ENCODE results near the gene PNO1. TPM values are rescaled to one million over a fixed set of nuclear protein-coding genes. Genes with fewer than 3 reads are reported as not detected.

Gene PNO1
- total and polyA plus RNA-seq, 2 experiments from 2014 or later = 34.6 to 43.7 TPM

- 0 out of 2 replicates have a peak, but pooled peaks cover 3% of the 10 kb centered on the region for H3F3A ChIP-seq (replicated peaks; ENCODE audit: low read depth)
Measured at GRCh38 chr2:68188831-68189230, 31.1 kb downstream of the PNO1 start.

DNA sequence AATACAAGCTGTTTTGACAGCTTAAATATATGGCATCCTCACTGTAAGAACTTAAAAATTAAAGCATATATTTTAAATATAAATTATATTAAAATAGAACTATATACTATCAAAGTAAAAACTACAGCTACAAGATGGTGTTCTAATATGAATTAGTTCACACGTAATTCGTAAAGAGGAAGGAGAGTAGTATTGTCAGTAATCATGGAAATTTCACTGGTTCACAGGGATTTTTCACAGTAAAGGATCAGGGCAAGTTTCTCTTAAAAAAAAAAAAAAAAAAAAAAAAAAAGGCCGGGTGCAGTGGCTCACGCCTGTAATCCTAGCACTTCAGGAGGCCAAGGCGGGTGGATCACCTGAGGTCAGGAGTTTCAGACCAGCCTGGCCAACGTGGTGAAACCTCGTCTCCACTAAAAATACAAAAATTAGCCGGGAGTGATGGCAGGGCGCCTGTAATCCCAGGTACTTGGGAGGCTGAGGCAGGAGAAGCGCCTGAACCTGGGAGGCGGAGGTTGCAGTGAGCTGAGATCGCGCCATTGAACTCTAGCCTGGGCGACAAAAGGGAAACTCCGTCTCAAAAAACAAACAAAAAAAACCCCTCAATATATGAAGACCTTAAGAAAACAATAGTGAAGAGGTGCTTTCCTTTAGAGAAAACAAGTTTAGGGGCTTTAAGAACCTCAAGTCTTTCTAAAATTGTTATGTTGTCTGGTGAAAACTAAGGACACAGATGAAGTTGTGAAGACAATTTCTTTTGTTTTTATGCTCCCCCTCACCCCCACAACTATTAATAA is 32.5 kb downstream of the PNO1 start:
- ATAC-seq = no peak
- Histone ChIP-seq H3K36me3 (ENCODE audit: insufficient read depth) (no peaks in the 10 kb centered on the region), H3K4me1 (ENCODE audit: insufficient read depth) (no peaks in the 10 kb centered on the region), H2AFZ (no peak overlapping the region), H3K79me2 (replicated peaks; ENCODE audit: insufficient read depth) (peaks cover 82% of the 10 kb centered on the region), H3K9me2 (ENCODE audit: insufficient read depth) (no peaks in the 10 kb centered on the region), H3K27me3 (ENCODE audit: insufficient read depth) (no peaks in the 10 kb centered on the region), H3K4me3 (no peak overlapping the region), H3K27ac (ENCODE audit: low read depth) (no peak overlapping the region), H4K20me1 (replicated peaks; ENCODE audit: insufficient read depth) (peaks cover 19% of the 10 kb centered on the region; the same call in 1 of the 2 replicates), H3F3A (replicated peaks; ENCODE audit: low read depth) (0 out of 2 replicates have a peak, but pooled peaks cover 3% of the 10 kb centered on the region), H3K4me2 (no peak overlapping the region)
- no peak for DNase-seq (ENCODE audit: low spot score)
- Mint-ChIP-seq H3K9me3 (no peaks in the 10 kb centered on the region), H3K36me3 (ENCODE audit: low read depth) (peaks cover 4% of the 10 kb centered on the region; the same call in 2 of the 3 replicates), H3K4me1 (peaks cover 11% of the 10 kb centered on the region), H3K27ac (no peak overlapping the region), H3K4me3 (no peak overlapping the region), H3K27me3 (ENCODE audit: insufficient read depth, low read depth, poor library complexity) (no peaks in the 10 kb centered on the region)
- no peak for TF ChIP-seq ZNF331 (CRISPR knock-in tag; IDR thresholded peaks at IDR 0.05; ENCODE audit: low read depth)
- TF ChIP-seq, protein P1, sequence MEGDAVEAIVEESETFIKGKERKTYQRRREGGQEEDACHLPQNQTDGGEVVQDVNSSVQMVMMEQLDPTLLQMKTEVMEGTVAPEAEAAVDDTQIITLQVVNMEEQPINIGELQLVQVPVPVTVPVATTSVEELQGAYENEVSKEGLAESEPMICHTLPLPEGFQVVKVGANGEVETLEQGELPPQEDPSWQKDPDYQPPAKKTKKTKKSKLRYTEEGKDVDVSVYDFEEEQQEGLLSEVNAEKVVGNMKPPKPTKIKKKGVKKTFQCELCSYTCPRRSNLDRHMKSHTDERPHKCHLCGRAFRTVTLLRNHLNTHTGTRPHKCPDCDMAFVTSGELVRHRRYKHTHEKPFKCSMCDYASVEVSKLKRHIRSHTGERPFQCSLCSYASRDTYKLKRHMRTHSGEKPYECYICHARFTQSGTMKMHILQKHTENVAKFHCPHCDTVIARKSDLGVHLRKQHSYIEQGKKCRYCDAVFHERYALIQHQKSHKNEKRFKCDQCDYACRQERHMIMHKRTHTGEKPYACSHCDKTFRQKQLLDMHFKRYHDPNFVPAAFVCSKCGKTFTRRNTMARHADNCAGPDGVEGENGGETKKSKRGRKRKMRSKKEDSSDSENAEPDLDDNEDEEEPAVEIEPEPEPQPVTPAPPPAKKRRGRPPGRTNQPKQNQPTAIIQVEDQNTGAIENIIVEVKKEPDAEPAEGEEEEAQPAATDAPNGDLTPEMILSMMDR (conservative IDR thresholded peaks at IDR 0.05; ENCODE audit: low read depth in 2 of 2) = no peak
- no peak for TF ChIP-seq ZNF114 (CRISPR knock-in tag; IDR thresholded peaks at IDR 0.05)
- TF ChIP-seq NANOG (IDR thresholded peaks at IDR 0.05; ENCODE audit: borderline replicate concordance) = no peak
- TF ChIP-seq JUNB (IDR thresholded peaks at IDR 0.05; ENCODE audit: unreplicated experiment) = no peak
- TF ChIP-seq STAT1 (IDR thresholded peaks at IDR 0.05; ENCODE audit: unreplicated experiment) = no peak
- no peak for TF ChIP-seq EZH2 (IDR thresholded peaks at IDR 0.05; ENCODE audit: low read depth, unreplicated experiment)
- TF ChIP-seq, protein P2, sequence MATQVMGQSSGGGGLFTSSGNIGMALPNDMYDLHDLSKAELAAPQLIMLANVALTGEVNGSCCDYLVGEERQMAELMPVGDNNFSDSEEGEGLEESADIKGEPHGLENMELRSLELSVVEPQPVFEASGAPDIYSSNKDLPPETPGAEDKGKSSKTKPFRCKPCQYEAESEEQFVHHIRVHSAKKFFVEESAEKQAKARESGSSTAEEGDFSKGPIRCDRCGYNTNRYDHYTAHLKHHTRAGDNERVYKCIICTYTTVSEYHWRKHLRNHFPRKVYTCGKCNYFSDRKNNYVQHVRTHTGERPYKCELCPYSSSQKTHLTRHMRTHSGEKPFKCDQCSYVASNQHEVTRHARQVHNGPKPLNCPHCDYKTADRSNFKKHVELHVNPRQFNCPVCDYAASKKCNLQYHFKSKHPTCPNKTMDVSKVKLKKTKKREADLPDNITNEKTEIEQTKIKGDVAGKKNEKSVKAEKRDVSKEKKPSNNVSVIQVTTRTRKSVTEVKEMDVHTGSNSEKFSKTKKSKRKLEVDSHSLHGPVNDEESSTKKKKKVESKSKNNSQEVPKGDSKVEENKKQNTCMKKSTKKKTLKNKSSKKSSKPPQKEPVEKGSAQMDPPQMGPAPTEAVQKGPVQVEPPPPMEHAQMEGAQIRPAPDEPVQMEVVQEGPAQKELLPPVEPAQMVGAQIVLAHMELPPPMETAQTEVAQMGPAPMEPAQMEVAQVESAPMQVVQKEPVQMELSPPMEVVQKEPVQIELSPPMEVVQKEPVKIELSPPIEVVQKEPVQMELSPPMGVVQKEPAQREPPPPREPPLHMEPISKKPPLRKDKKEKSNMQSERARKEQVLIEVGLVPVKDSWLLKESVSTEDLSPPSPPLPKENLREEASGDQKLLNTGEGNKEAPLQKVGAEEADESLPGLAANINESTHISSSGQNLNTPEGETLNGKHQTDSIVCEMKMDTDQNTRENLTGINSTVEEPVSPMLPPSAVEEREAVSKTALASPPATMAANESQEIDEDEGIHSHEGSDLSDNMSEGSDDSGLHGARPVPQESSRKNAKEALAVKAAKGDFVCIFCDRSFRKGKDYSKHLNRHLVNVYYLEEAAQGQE (IDR thresholded peaks at IDR 0.05; ENCODE audit: unreplicated experiment) = no peak
- no peak for TF ChIP-seq ETS1 (IDR thresholded peaks at IDR 0.05)
- TF ChIP-seq CREB1 (CRISPR knock-in tag; IDR thresholded peaks at IDR 0.05; ENCODE audit: low read depth) = no peak

More at GRCh38 chr2:68188831-68189230, 31.1 kb downstream of the PNO1 start:
- Mint-ChIP-seq H3K27me3 (ENCODE audit: insufficient read depth, low read depth, poor library complexity) (no peaks in the 10 kb centered on the region), H3K4me3 (no peak overlapping the region), H3K36me3 (ENCODE audit: low read depth) (peaks cover 13% of the 10 kb centered on the region), H3K9me3 (no peaks in the 10 kb centered on the region; the same call in 2 of the 3 replicates), H3K27ac (no peak overlapping the region), H3K4me1 (peaks cover 11% of the 10 kb centered on the region)
- Histone ChIP-seq H3K27me3 (ENCODE audit: insufficient read depth) (no peaks in the 10 kb centered on the region), H3K9me2 (ENCODE audit: insufficient read depth) (no peaks in the 10 kb centered on the region), H3K4me3 (no peak overlapping the region), H4K20me1 (replicated peaks; ENCODE audit: insufficient read depth) (peaks cover 19% of the 10 kb centered on the region; the same call in 1 of the 2 replicates), H2AFZ (no peak overlapping the region), H3K4me1 (ENCODE audit: insufficient read depth) (no peaks in the 10 kb centered on the region), H3K27ac (ENCODE audit: low read depth) (no peak overlapping the region), H3K4me2 (no peak overlapping the region), H3K79me2 (replicated peaks; ENCODE audit: insufficient read depth) (peaks cover 76% of the 10 kb centered on the region), H3K36me3 (ENCODE audit: insufficient read depth) (no peaks in the 10 kb centered on the region)
- TF ChIP-seq CREB1 (CRISPR knock-in tag; IDR thresholded peaks at IDR 0.05; ENCODE audit: low read depth) (no peak), EZH2phosphoT487 (IDR thresholded peaks at IDR 0.05; ENCODE audit: unreplicated experiment) (no peak), NANOG (IDR thresholded peaks at IDR 0.05; ENCODE audit: borderline replicate concordance) (no peak), ETS1 (IDR thresholded peaks at IDR 0.05) (no peak)
- no peak for ATAC-seq
- no peak for DNase-seq (ENCODE audit: low spot score)
